KMS-11 (cell line): ENCODE results near the gene UCP3.

Experiments
- H2AFZ ChIP-seq: fragments of 200-600 bp; sonication (generic); 2 replicates; pipeline ENCODE4 v1.6.1; 2016; ENCODE audit warnings: antibody characterized with exemption, mixed run types, low read depth
- H3K27ac ChIP-seq: fragments of 200-600 bp; sonication (generic); 2 replicates; pipeline ENCODE4 v1.6.1; 2016; ENCODE audit warnings: mild to moderate bottlenecking, mixed run types
- H3K27me3 ChIP-seq: fragments of 200-600 bp; sonication (generic); 2 replicates; pipeline ENCODE4 v1.6.1; 2017; ENCODE audit warnings: mild to moderate bottlenecking, low read depth, mixed run types, moderate library complexity; ENCODE audit not compliant: insufficient read depth
- H3K36me3 ChIP-seq: fragments of 200-600 bp; sonication (generic); 2 replicates; pipeline ENCODE4 v1.6.1; 2017; ENCODE audit warnings: mild to moderate bottlenecking, mixed run types; ENCODE audit not compliant: insufficient read depth
- H3K4me1 ChIP-seq: fragments of 200-600 bp; sonication (generic); 2 replicates; pipeline ENCODE4 v1.6.1; 2016; ENCODE audit warnings: mild to moderate bottlenecking, low read depth, mixed run types; ENCODE audit not compliant: poor library complexity, severe bottlenecking
- H3K4me2 ChIP-seq: fragments of 200-600 bp; sonication (generic); 2 replicates; pipeline ENCODE4 v1.7.0; 2016; ENCODE audit warnings: mild to moderate bottlenecking, mixed run types
- H3K4me3 ChIP-seq: fragments of 200-600 bp; sonication (generic); IDR thresholded peaks from 2 replicates; pipeline ENCODE4 v1.6.1; 2017; ENCODE audit warnings: low read depth, low read length, mixed read lengths; ENCODE audit not compliant: insufficient read depth
- H3K79me2 ChIP-seq: fragments of 200-600 bp; sonication (generic); 2 replicates; pipeline ENCODE4 v1.6.1; 2016; ENCODE audit warnings: low read depth, mixed run types; ENCODE audit not compliant: insufficient read depth
- H3K9ac ChIP-seq: fragments of 200-600 bp; sonication (generic); 2 replicates; pipeline ENCODE4 v1.6.1; 2016; ENCODE audit warnings: mild to moderate bottlenecking, mixed run types
- H4K20me1 ChIP-seq: fragments of 200-600 bp; sonication (generic); 2 replicates; pipeline ENCODE4 v1.6.1; 2016; ENCODE audit warnings: mild to moderate bottlenecking, mixed run types; ENCODE audit not compliant: insufficient read depth
- CTCF ChIP-seq: fragments of 200-600 bp; sonication (generic); conservative IDR thresholded peaks from 2 replicates; pipeline ENCODE4 v1.6.1; 2017; ENCODE audit warnings: low read depth, mild to moderate bottlenecking, antibody characterized with exemption, low read length, moderate library complexity, mixed read lengths

Gene UCP3

GRCh38 chr11:73950869-73951710 lies 57.8 kb downstream of the UCP3 start, which contains the start of gene DNAJB13:
DNAJB13 (plus strand) TSS chr11:73951026; CDS start chr11:73951070, 44 bp downstream.
- no peak within 1 kb of the TSS for H2AFZ ChIP-seq
- no peaks in the 10 kb centered on the region for H3K79me2 ChIP-seq
- no peak for TF ChIP-seq CTCF
- no peaks in the 10 kb centered on the region for H3K36me3 ChIP-seq
- no peak within 1 kb of the TSS for H3K4me3 ChIP-seq
- H3K27ac ChIP-seq, result no peak within 1 kb of the TSS
- H3K9ac ChIP-seq, result no peak within 1 kb of the TSS
- H3K4me2 ChIP-seq, result no peak within 1 kb of the TSS
- H4K20me1 ChIP-seq, result no peaks in the 10 kb centered on the region
- no peaks in the 10 kb centered on the region for H3K4me1 ChIP-seq
- H3K27me3 ChIP-seq, result no peaks in the 10 kb centered on the region
